Measurements from ENCODE around the gene KHDRBS2.

Gene KHDRBS2

GRCh38 chr6:61951586-61951985 lies 334.4 kb downstream of the KHDRBS2 start:
- H2AFZ ChIP-seq (ENCODE audit: low read depth): no peak overlapping the region
- no peaks in the 10 kb centered on the region for H3K36me3 ChIP-seq (ENCODE audit: insufficient read depth)
- no peak overlapping the region for H3K9ac ChIP-seq
- no peaks in the 10 kb centered on the region for H3K4me1 ChIP-seq (ENCODE audit: low read depth, poor library complexity, severe bottlenecking)
- H4K20me1 ChIP-seq (ENCODE audit: insufficient read depth): no peaks in the 10 kb centered on the region
- TF ChIP-seq, protein P1, sequence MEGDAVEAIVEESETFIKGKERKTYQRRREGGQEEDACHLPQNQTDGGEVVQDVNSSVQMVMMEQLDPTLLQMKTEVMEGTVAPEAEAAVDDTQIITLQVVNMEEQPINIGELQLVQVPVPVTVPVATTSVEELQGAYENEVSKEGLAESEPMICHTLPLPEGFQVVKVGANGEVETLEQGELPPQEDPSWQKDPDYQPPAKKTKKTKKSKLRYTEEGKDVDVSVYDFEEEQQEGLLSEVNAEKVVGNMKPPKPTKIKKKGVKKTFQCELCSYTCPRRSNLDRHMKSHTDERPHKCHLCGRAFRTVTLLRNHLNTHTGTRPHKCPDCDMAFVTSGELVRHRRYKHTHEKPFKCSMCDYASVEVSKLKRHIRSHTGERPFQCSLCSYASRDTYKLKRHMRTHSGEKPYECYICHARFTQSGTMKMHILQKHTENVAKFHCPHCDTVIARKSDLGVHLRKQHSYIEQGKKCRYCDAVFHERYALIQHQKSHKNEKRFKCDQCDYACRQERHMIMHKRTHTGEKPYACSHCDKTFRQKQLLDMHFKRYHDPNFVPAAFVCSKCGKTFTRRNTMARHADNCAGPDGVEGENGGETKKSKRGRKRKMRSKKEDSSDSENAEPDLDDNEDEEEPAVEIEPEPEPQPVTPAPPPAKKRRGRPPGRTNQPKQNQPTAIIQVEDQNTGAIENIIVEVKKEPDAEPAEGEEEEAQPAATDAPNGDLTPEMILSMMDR (conservative IDR thresholded peaks at IDR 0.05; ENCODE audit: low read depth, low read length): no peak
- no peak overlapping the region for H3K27ac ChIP-seq
- no peaks in the 10 kb centered on the region for H3K27me3 ChIP-seq (ENCODE audit: insufficient read depth, low read depth)
- H3K79me2 ChIP-seq (ENCODE audit: insufficient read depth, low read depth): no peaks in the 10 kb centered on the region
- no peak overlapping the region for H3K4me2 ChIP-seq
- no peak overlapping the region for H3K4me3 ChIP-seq (IDR thresholded peaks at IDR 0.05; ENCODE audit: insufficient read depth, low read depth, low read length)

DNA sequence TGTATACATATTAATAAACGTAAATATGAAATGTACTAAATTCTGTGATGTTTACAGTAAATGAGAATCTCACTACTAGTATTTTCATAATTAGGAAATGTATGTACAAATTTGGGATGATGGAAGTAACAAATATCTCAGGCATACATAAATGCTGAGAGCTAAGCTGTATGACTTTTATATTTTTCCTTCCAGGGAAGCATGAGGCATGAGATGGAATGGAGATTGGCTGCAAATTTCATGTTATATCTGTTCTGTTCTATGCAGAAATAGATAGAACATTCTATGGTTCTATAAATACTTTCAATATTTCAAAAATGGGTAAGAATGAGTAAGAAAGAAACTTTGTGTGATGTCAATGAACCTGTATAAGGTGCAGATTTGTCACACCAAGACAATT lies 335.2 kb downstream of the KHDRBS2 start:
- no peak overlapping the region for H3K9ac ChIP-seq
- H3K4me3 ChIP-seq (IDR thresholded peaks at IDR 0.05; ENCODE audit: insufficient read depth, low read depth, low read length): no peak overlapping the region
- H3K27me3 ChIP-seq (ENCODE audit: insufficient read depth, low read depth): no peaks in the 10 kb centered on the region
- H2AFZ ChIP-seq (ENCODE audit: low read depth): no peak overlapping the region
- no peaks in the 10 kb centered on the region for H3K4me1 ChIP-seq (ENCODE audit: low read depth, poor library complexity, severe bottlenecking)
- H4K20me1 ChIP-seq (ENCODE audit: insufficient read depth): no peaks in the 10 kb centered on the region
- TF ChIP-seq, protein P1 (conservative IDR thresholded peaks at IDR 0.05; ENCODE audit: low read depth, low read length): no peak
- no peak overlapping the region for H3K4me2 ChIP-seq
- no peaks in the 10 kb centered on the region for H3K36me3 ChIP-seq (ENCODE audit: insufficient read depth)
- no peaks in the 10 kb centered on the region for H3K79me2 ChIP-seq (ENCODE audit: insufficient read depth, low read depth)
- no peak overlapping the region for H3K27ac ChIP-seq

DNA sequence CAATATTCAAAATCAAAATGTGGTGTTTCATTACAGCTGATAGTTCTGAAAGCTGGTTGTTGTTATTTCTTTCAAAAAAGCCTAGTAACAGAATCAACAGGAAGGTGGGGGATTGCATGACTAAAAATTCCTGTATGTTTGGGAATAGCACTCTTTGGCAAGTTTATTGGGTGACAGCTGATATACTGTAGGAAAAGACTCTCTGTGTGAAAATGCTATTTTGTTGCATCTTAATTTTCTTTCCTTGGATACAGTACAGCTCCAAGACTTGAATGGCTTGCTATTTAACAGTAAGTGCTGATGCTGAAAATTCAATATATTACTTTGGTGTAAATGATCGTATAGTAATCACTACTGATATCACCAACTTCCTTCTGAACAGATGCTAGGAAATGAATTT lies 336.1 kb downstream of the KHDRBS2 start:
- Histone ChIP-seq H3K4me1 (ENCODE audit: low read depth, poor library complexity, severe bottlenecking) (no peaks in the 10 kb centered on the region), H3K4me3 (IDR thresholded peaks at IDR 0.05; ENCODE audit: insufficient read depth, low read depth, low read length) (no peak overlapping the region), H4K20me1 (ENCODE audit: insufficient read depth) (no peaks in the 10 kb centered on the region), H3K36me3 (ENCODE audit: insufficient read depth) (no peaks in the 10 kb centered on the region), H2AFZ (ENCODE audit: low read depth) (no peak overlapping the region), H3K9ac (no peak overlapping the region), H3K27me3 (ENCODE audit: insufficient read depth, low read depth) (no peaks in the 10 kb centered on the region), H3K79me2 (ENCODE audit: insufficient read depth, low read depth) (no peaks in the 10 kb centered on the region), H3K4me2 (no peak overlapping the region), H3K27ac (no peak overlapping the region)
- TF ChIP-seq, protein P1 (conservative IDR thresholded peaks at IDR 0.05; ENCODE audit: low read depth, low read length): no peak

- no peak overlapping the region for H3K4me2 ChIP-seq
- H3K4me1 ChIP-seq (ENCODE audit: low read depth, poor library complexity, severe bottlenecking): no peaks in the 10 kb centered on the region
- no peak overlapping the region for H3K9ac ChIP-seq
- no peaks in the 10 kb centered on the region for H3K79me2 ChIP-seq (ENCODE audit: insufficient read depth, low read depth)
- no peaks in the 10 kb centered on the region for H3K27me3 ChIP-seq (ENCODE audit: insufficient read depth, low read depth)
- no peaks in the 10 kb centered on the region for H3K36me3 ChIP-seq (ENCODE audit: insufficient read depth)
- no peak overlapping the region for H3K4me3 ChIP-seq (IDR thresholded peaks at IDR 0.05; ENCODE audit: insufficient read depth, low read depth, low read length)
- no peak overlapping the region for H3K27ac ChIP-seq
- H4K20me1 ChIP-seq (ENCODE audit: insufficient read depth): no peaks in the 10 kb centered on the region
- TF ChIP-seq, protein P1 (conservative IDR thresholded peaks at IDR 0.05; ENCODE audit: low read depth, low read length): no peak
- no peak overlapping the region for H2AFZ ChIP-seq (ENCODE audit: low read depth)
Measured at GRCh38 chr6:61949161-61949560, 336.9 kb downstream of the KHDRBS2 start.
